ENCODE measurements around the gene C4orf50.

GRCh38 chr4:5960252-5960880 is 57.9 kb downstream of the C4orf50 start:
- TF ChIP-seq FOXA1 (IDR thresholded peaks at IDR 0.05) = no peak
- TF ChIP-seq SUZ12 (IDR thresholded peaks at IDR 0.05) = no peak
- no peak for TF ChIP-seq BHLHE40 (IDR thresholded peaks at IDR 0.05; ENCODE audit: borderline replicate concordance)
- TF ChIP-seq SP1 (IDR thresholded peaks at IDR 0.05) = no peak
- TF ChIP-seq FOXM1 (IDR thresholded peaks at IDR 0.05; ENCODE audit: borderline replicate concordance) = no peak
- TF ChIP-seq FOXK2 (IDR thresholded peaks at IDR 0.05) = no peak
- no peak for TF ChIP-seq LEF1 (IDR thresholded peaks at IDR 0.05; ENCODE audit: borderline replicate concordance)
- TF ChIP-seq, protein P1, sequence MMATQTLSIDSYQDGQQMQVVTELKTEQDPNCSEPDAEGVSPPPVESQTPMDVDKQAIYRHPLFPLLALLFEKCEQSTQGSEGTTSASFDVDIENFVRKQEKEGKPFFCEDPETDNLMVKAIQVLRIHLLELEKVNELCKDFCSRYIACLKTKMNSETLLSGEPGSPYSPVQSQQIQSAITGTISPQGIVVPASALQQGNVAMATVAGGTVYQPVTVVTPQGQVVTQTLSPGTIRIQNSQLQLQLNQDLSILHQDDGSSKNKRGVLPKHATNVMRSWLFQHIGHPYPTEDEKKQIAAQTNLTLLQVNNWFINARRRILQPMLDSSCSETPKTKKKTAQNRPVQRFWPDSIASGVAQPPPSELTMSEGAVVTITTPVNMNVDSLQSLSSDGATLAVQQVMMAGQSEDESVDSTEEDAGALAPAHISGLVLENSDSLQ (IDR thresholded peaks at IDR 0.05) = no peak
- no peak for TF ChIP-seq HDGF (IDR thresholded peaks at IDR 0.05; ENCODE audit: borderline replicate concordance)
- TF ChIP-seq CTBP1 (IDR thresholded peaks at IDR 0.05; ENCODE audit: borderline replicate concordance) = no peak
- TF ChIP-seq TARDBP (IDR thresholded peaks at IDR 0.05) = no peak
- TF ChIP-seq L3MBTL2 (conservative IDR thresholded peaks at IDR 0.05) = no peak
- TF ChIP-seq ARNT (IDR thresholded peaks at IDR 0.05) = no peak
